ENCODE data around the gene DNAJB1.
"Not testable (repeated sequence)": the region's sequence is repeated elsewhere in the genome, so short reads cannot be mapped to it uniquely, and the experiment has no call there.

The DNAJB1 gene

GRCh38 chr19:14553042-14553938 lies 35.1 kb upstream of the DNAJB1 start:
- no peak for DNase-seq

- DNase-seq, result not testable (repeated sequence)
These were observed 33.8 kb upstream of the DNAJB1 start for GRCh38 chr19:14552006-14552360.

GRCh38 chr19:14551134-14552005 lies 33.2 kb upstream of the DNAJB1 start:
- not testable (repeated sequence) for DNase-seq

GRCh38 chr19:14550201-14550754 lies 32.1 kb upstream of the DNAJB1 start:
- no peak for DNase-seq

- no peak for DNase-seq
These were observed 27.5 kb upstream of the DNAJB1 start for GRCh38 chr19:14545716-14546082.

GRCh38 chr19:14544977-14545715 lies 26.9 kb upstream of the DNAJB1 start:
- DNase-seq, result no peak

- DNase-seq, result no peak
These were observed 25.9 kb upstream of the DNAJB1 start for GRCh38 chr19:14544047-14544446.

- DNase-seq, result no peak
These were observed 24.6 kb upstream of the DNAJB1 start for GRCh38 chr19:14542711-14543328.

GRCh38 chr19:14541979-14542378 lies 23.8 kb upstream of the DNAJB1 start:
- DNase-seq, result not testable (repeated sequence)

- no peak for DNase-seq
These were observed 22.7 kb upstream of the DNAJB1 start for GRCh38 chr19:14540741-14541525.

- peak in 1 of 2 experiments; percentile 49 for DNase-seq
These were observed 18.9 kb upstream of the DNAJB1 start for GRCh38 chr19:14536926-14537692.

- no peak for DNase-seq
These were observed 15.3 kb upstream of the DNAJB1 start for GRCh38 chr19:14533450-14533849.

- no peak for DNase-seq
These were observed 12.3 kb upstream of the DNAJB1 start for GRCh38 chr19:14530506-14530905.

GRCh38 chr19:14530005-14530348 lies 11.8 kb upstream of the DNAJB1 start:
- DNase-seq, result no peak

- DNase-seq, result peak; percentile 98
These were observed 11.2 kb upstream of the DNAJB1 start, which contains the start of gene TECR for GRCh38 chr19:14529254-14530004. TSS of gene TECR (plus strand) at chr19:14529594. CDS start at chr19:14529697, 103 bp downstream.

GRCh38 chr19:14528419-14529253 lies 10.4 kb upstream of the DNAJB1 start:
- DNase-seq, result no peak

GRCh38 chr19:14526423-14526822 lies 8.2 kb upstream of the DNAJB1 start:
- no peak for DNase-seq

- DNase-seq, result no peak
These were observed 7.5 kb upstream of the DNAJB1 start for GRCh38 chr19:14525729-14526128.

GRCh38 chr19:14520543-14520942 lies 2.3 kb upstream of the DNAJB1 start:
- DNase-seq, result no peak
